Naive thymus-derived CD4-positive, alpha-beta T cell (primary cell): ENCODE data around the gene NTF3. TPM values are rescaled to one million over a fixed set of nuclear protein-coding genes. Genes with fewer than 3 reads are reported as not detected.

Experiments
- ATAC-seq: fragments of 150-1000 bp; cut with Tn5 transposase; 2 replicates; pipeline ENCODE4 v1.10.0; 2021; ENCODE audit warnings: mild to moderate bottlenecking, moderate library complexity
- CTCF ChIA-PET: fragments of 350-600 bp; sonication (Branson Sonifier 250); formaldehyde crosslinking; loops from one replicate; lab custom pipeline; 2021; ENCODE audit warnings: antibody characterized with exemption; lab: Charles Lee
- POLR2A ChIA-PET: fragments of 350-600 bp; sonication (Branson Sonifier 250); formaldehyde crosslinking; loops from one replicate; lab custom pipeline; 2021; ENCODE audit warnings: antibody characterized with exemption, inconsistent platforms; lab: Charles Lee
- DNase-seq, 9 donors: peaks; one replicate each; pipeline versions ENCODE4 v3.0.0 to v3.0.0-alpha.2; 2020 to 2022; ENCODE audit warnings: mixed read lengths in 1 of 9
- H3K27ac ChIP-seq: one replicate; pipeline ENCODE4 v1.7.0; 2013; ENCODE audit warnings: mild to moderate bottlenecking, low read depth, low read length, moderate library complexity
- H3K27me3 ChIP-seq, 2 donors: one replicate each; pipeline ENCODE4 v1.7.0; 2013; ENCODE audit warnings: low read length in 2 of 2, mild to moderate bottlenecking in 2 of 2, moderate library complexity in 2 of 2; ENCODE audit not compliant: control insufficient read depth in 2 of 2, insufficient read depth in 2 of 2
- H3K36me3 ChIP-seq, 3 experiments: 1 replicate in 2 of 3; 2 replicates in 1 of 3; pipeline ENCODE4 v1.7.0; 2013; ENCODE audit warnings: low read length in 3 of 3, mild to moderate bottlenecking in 3 of 3, moderate library complexity in 1 of 3; ENCODE audit not compliant: insufficient read depth in 3 of 3, control insufficient read depth in 2 of 3
- H3K4me1 ChIP-seq, 2 donors: one replicate each; pipeline ENCODE4 v1.7.0; 2013; ENCODE audit warnings: low read length in 2 of 2, mild to moderate bottlenecking in 2 of 2, moderate library complexity in 1 of 2; ENCODE audit not compliant: control insufficient read depth in 2 of 2, insufficient read depth in 2 of 2
- H3K4me3 ChIP-seq: 2 replicates; pipeline ENCODE4 v1.7.0; 2013; ENCODE audit warnings: mild to moderate bottlenecking, low read length
- H3K9me3 ChIP-seq, 3 experiments: 1 replicate in 2 of 3; 2 replicates in 1 of 3; pipeline ENCODE4 v1.7.0; 2013; ENCODE audit warnings: low read length in 3 of 3; ENCODE audit not compliant: control insufficient read depth in 2 of 3
- H3K27ac Mint-ChIP-seq, 9 donors: one replicate each; pipeline ENCODE4 v1.8.0; 2020 to 2022; ENCODE audit warnings: mixed read lengths in 9 of 9, mild to moderate bottlenecking in 8 of 9, moderate library complexity in 5 of 9, inconsistent platforms in 2 of 9
- H3K27me3 Mint-ChIP-seq, 5 donors: one replicate each; pipeline ENCODE4 v1.8.0; 2021 to 2022; ENCODE audit warnings: mixed read lengths in 5 of 5, mild to moderate bottlenecking in 1 of 5
- H3K36me3 Mint-ChIP-seq, 5 donors: one replicate each; pipeline ENCODE4 v1.8.0; 2020 to 2022; ENCODE audit warnings: mixed read lengths in 5 of 5, mild to moderate bottlenecking in 3 of 5, inconsistent platforms in 1 of 5
- H3K4me1 Mint-ChIP-seq, 7 donors: one replicate each; pipeline ENCODE4 v1.8.0; 2020 to 2022; ENCODE audit warnings: mixed read lengths in 7 of 7, mild to moderate bottlenecking in 3 of 7, inconsistent platforms in 1 of 7
- H3K4me3 Mint-ChIP-seq, 10 donors: one replicate each; pipeline ENCODE4 v1.8.0; 2020 to 2022; ENCODE audit warnings: mild to moderate bottlenecking in 10 of 10, mixed read lengths in 10 of 10, moderate library complexity in 6 of 10, inconsistent platforms in 2 of 10
- H3K9me3 Mint-ChIP-seq, 11 donors: one replicate each; pipeline ENCODE4 v1.8.0; 2020 to 2022; ENCODE audit warnings: mixed read lengths in 11 of 11, mild to moderate bottlenecking in 4 of 11, inconsistent platforms in 1 of 11, moderate library complexity in 1 of 11
- intact Hi-C, 2 donors: fragments of 100-400 bp; cut with micrococcal nuclease; formaldehyde crosslinking; loops; one replicate each; pipeline ENCODE4 v1.15.1; 2023
- polyA plus RNA-seq, 2 donors: library from polyadenylated mRNA; unstranded; fragments of 300-500 nt; fragmentation: Illumina TruSeq; gene quantifications; one replicate each; pipeline ENCODE4 v1.2.3, GENCODE V29; 2021
- total RNA-seq, 6 experiments: library from RNA in 5 of 6; stranded (reverse) in 5 of 6; gene quantifications; 1 replicate in 5 of 6; 2 replicates in 1 of 6; pipeline ENCODE4 v1.2.3 and lab custom pipeline; 2021 to 2026

NTF3 gene
- total and polyA plus RNA-seq, 7 experiments from 2014 or later: not detected

- no peak for DNase-seq
- no peaks in the 10 kb centered on the region for H3K36me3 ChIP-seq
- Mint-ChIP-seq H3K27me3 (peaks cover 0 to 21% (median 11%) of the 10 kb centered on the region in 5 donors), H3K4me1 (peaks cover 0 to 3% (median 0%) of the 10 kb centered on the region in 7 donors), H3K9me3 (peaks cover 0 to 3% (median 0%) of the 10 kb centered on the region in 11 donors), H3K27ac (no peak overlapping the region), H3K4me3 (no peak overlapping the region), H3K36me3 (no peaks in the 10 kb centered on the region)
- POLR2A ChIA-PET: no interaction called here
- H3K9me3 ChIP-seq: no peaks in the 10 kb centered on the region
- intact Hi-C loops: no loop called here
- H3K27ac ChIP-seq: no peak overlapping the region
- no peaks in the 10 kb centered on the region for H3K27me3 ChIP-seq
- no peak overlapping the region for H3K4me3 ChIP-seq
- CTCF ChIA-PET: no interaction called here
- H3K4me1 ChIP-seq: no peaks in the 10 kb centered on the region
- no peak for ATAC-seq
Observed at GRCh38 chr12:5478081-5478706, 46.3 kb downstream of the NTF3 start.

- no peaks in the 10 kb centered on the region for H3K4me1 ChIP-seq
- Mint-ChIP-seq H3K9me3 (peaks cover 0 to 3% (median 0%) of the 10 kb centered on the region in 11 donors), H3K36me3 (no peaks in the 10 kb centered on the region), H3K4me1 (peaks cover 0 to 3% (median 0%) of the 10 kb centered on the region in 7 donors), H3K27me3 (peaks cover 0 to 14% (median 5%) of the 10 kb centered on the region in 5 donors), H3K27ac (no peak overlapping the region), H3K4me3 (no peak overlapping the region)
- POLR2A ChIA-PET: no interaction called here
- H3K27me3 ChIP-seq: no peaks in the 10 kb centered on the region
- no peak for DNase-seq
- no peaks in the 10 kb centered on the region for H3K36me3 ChIP-seq
- H3K9me3 ChIP-seq: no peaks in the 10 kb centered on the region
- intact Hi-C loops: no loop called here
- no peak overlapping the region for H3K4me3 ChIP-seq
- CTCF ChIA-PET: no interaction called here
- ATAC-seq: no peak
- no peak overlapping the region for H3K27ac ChIP-seq
Observed at GRCh38 chr12:5479761-5480160, 47.9 kb downstream of the NTF3 start.

GRCh38 chr12:5480218-5480937, 48.5 kb downstream of the NTF3 start:
- Mint-ChIP-seq H3K27me3 (peaks cover 0 to 9% (median 0%) of the 10 kb centered on the region in 5 donors), H3K9me3 (peaks cover 0 to 3% (median 0%) of the 10 kb centered on the region in 11 donors), H3K36me3 (no peaks in the 10 kb centered on the region), H3K4me1 (no peaks in the 10 kb centered on the region), H3K4me3 (no peak overlapping the region), H3K27ac (no peak overlapping the region)
- no peak overlapping the region for H3K27ac ChIP-seq
- DNase-seq (no peak), ATAC-seq (no peak)
- ChIA-PET CTCF (no interaction called here), POLR2A (no interaction called here)
- H3K4me1 ChIP-seq: no peaks in the 10 kb centered on the region
- H3K36me3 ChIP-seq: no peaks in the 10 kb centered on the region
- H3K27me3 ChIP-seq: no peaks in the 10 kb centered on the region
- H3K4me3 ChIP-seq: no peak overlapping the region
- H3K9me3 ChIP-seq: no peaks in the 10 kb centered on the region
- intact Hi-C loops: no loop called here

- intact Hi-C loops: no loop called here
- ATAC-seq: no peak
- no peaks in the 10 kb centered on the region for H3K36me3 ChIP-seq
- Mint-ChIP-seq H3K9me3 (no peaks in the 10 kb centered on the region), H3K4me1 (no peaks in the 10 kb centered on the region), H3K36me3 (no peaks in the 10 kb centered on the region), H3K27me3 (peaks cover 0 to 9% (median 0%) of the 10 kb centered on the region in 5 donors), H3K4me3 (no peak overlapping the region), H3K27ac (no peak overlapping the region)
- no peaks in the 10 kb centered on the region for H3K4me1 ChIP-seq
- H3K9me3 ChIP-seq: no peaks in the 10 kb centered on the region
- ChIA-PET CTCF (no interaction called here), POLR2A (no interaction called here)
- no peak overlapping the region for H3K27ac ChIP-seq
- no peak for DNase-seq
- H3K27me3 ChIP-seq: no peaks in the 10 kb centered on the region
- H3K4me3 ChIP-seq: no peak overlapping the region
Observed at GRCh38 chr12:5480938-5481303, 49.0 kb downstream of the NTF3 start.

- H3K27ac Mint-ChIP-seq: no peak overlapping the region
Observed at GRCh38 chr12:5481645-5482044, 49.7 kb downstream of the NTF3 start.

GRCh38 chr12:5484426-5484825, 52.5 kb downstream of the NTF3 start:
- no peaks in the 10 kb centered on the region for H3K4me1 ChIP-seq
- intact Hi-C loops: no loop called here
- Mint-ChIP-seq H3K27ac (no peak overlapping the region), H3K36me3 (no peaks in the 10 kb centered on the region), H3K4me3 (no peak overlapping the region), H3K9me3 (peaks cover 0 to 1% (median 0%) of the 10 kb centered on the region in 11 donors), H3K4me1 (no peaks in the 10 kb centered on the region), H3K27me3 (peaks cover 0 to 13% (median 0%) of the 10 kb centered on the region in 5 donors)
- H3K27ac ChIP-seq: no peak overlapping the region
- no peak for ATAC-seq
- no peaks in the 10 kb centered on the region for H3K9me3 ChIP-seq
- H3K4me3 ChIP-seq: no peak overlapping the region
- H3K27me3 ChIP-seq: no peaks in the 10 kb centered on the region
- no peaks in the 10 kb centered on the region for H3K36me3 ChIP-seq
- no peak for DNase-seq
- ChIA-PET POLR2A (no interaction called here), CTCF (no interaction called here)

More at GRCh38 chr12:5481645-5482044, 49.7 kb downstream of the NTF3 start:
- H3K9me3 ChIP-seq: no peaks in the 10 kb centered on the region
- Mint-ChIP-seq H3K36me3 (no peaks in the 10 kb centered on the region), H3K4me1 (no peaks in the 10 kb centered on the region), H3K4me3 (no peak overlapping the region), H3K27me3 (peaks cover 0 to 3% (median 0%) of the 10 kb centered on the region in 5 donors), H3K9me3 (no peaks in the 10 kb centered on the region)
- ATAC-seq (peak; percentile 31), DNase-seq (no peak)
- H3K4me3 ChIP-seq: no peak overlapping the region
- no peaks in the 10 kb centered on the region for H3K4me1 ChIP-seq
- H3K36me3 ChIP-seq: no peaks in the 10 kb centered on the region
- intact Hi-C loops: no loop called here
- POLR2A ChIA-PET: no interaction called here
- CTCF ChIA-PET: no interaction called here
- no peaks in the 10 kb centered on the region for H3K27me3 ChIP-seq
- H3K27ac ChIP-seq: no peak overlapping the region

- Histone ChIP-seq H3K36me3 (no peaks in the 10 kb centered on the region), H3K4me1 (no peaks in the 10 kb centered on the region), H3K4me3 (no peak overlapping the region), H3K9me3 (no peaks in the 10 kb centered on the region), H3K27me3 (no peaks in the 10 kb centered on the region), H3K27ac (no peak overlapping the region)
- no peak for ATAC-seq
- H3K27me3 Mint-ChIP-seq: peaks cover 0 to 13% (median under 1%) of the 10 kb centered on the region in 5 donors
- no peak for DNase-seq
- H3K9me3 Mint-ChIP-seq: peaks cover 0 to 1% (median 0%) of the 10 kb centered on the region in 11 donors
- no peaks in the 10 kb centered on the region for H3K36me3 Mint-ChIP-seq
- no peaks in the 10 kb centered on the region for H3K4me1 Mint-ChIP-seq
- POLR2A ChIA-PET: no interaction called here
- no peak overlapping the region for H3K27ac Mint-ChIP-seq
- CTCF ChIA-PET: no interaction called here
- intact Hi-C loops: no loop called here
- H3K4me3 Mint-ChIP-seq: no peak overlapping the region
Observed at GRCh38 chr12:5485454-5485853, 53.5 kb downstream of the NTF3 start.
